K562 (cell line): Measurements from ENCODE around the gene TAF3. TPM values are rescaled to one million over a fixed set of nuclear protein-coding genes. Genes with fewer than 3 reads are reported as not detected.

Experiments used
- ATAC-seq: fragments of 200-7000 bp; cut with Tn5 transposase; 3 replicates; pipeline ENCODE4 v1.9.1; 2020; ENCODE audit warnings: moderate library complexity
- BruUV-seq: library from RNA; stranded (reverse); fragments of 400-500 nt; replicated peaks from 2 replicates; lab custom pipeline; 2021; lab: Mats Ljungman, UMichigan
- CTCF ChIA-PET: fragments of 300-600 bp; formaldehyde crosslinking; extraction: SDS; loops from one replicate; lab custom pipeline; 2021; ENCODE audit warnings: low intra/inter-chr PET ratio; lab: Yijun Ruan, JAX
- POLR2A ChIA-PET: fragments of 300-600, 350-650 bp; sonication (Branson Sonifier 250); formaldehyde crosslinking; extraction: SDS; loops from one replicate; lab custom pipeline; 2021; ENCODE audit warnings: antibody characterized with exemption, inconsistent platforms; lab: Yijun Ruan, JAX
- DNase-seq, 4 experiments: peaks; one replicate each; pipeline versions ENCODE4 v3.0.0 to v3.0.0-alpha.2; 2011 to 2018; ENCODE audit warnings: low spot score in 3 of 4, mixed read lengths in 3 of 4; ENCODE audit errors: extremely low read depth in 1 of 4
- FAIRE-seq: peaks from 2 replicates; lab custom pipeline; 2011; peaks lifted over from hg19 to GRCh38; lab: Jason Lieb, UNC
- H2AFZ ChIP-seq: 2 replicates; pipeline ENCODE4 v1.6.0; 2011; ENCODE audit warnings: low read depth, low read length, control low read depth, inconsistent platforms
- H3K27ac ChIP-seq: fragments of 200-600 bp; 3 replicates; pipeline ENCODE4 v1.8.0; 2011; ENCODE audit warnings: low read depth, mild to moderate bottlenecking, control low read depth, inconsistent platforms, low read length, moderate library complexity, mixed read lengths; ENCODE audit errors: extremely low read depth
- H3K27me3 ChIP-seq, 2 experiments: fragments of 300-600 bp in 1 of 2; 2 replicates in 1 of 2; 3 replicates in 1 of 2; pipeline versions ENCODE4 v1.6.0 to v1.8.0; 2011; ENCODE audit warnings: inconsistent platforms in 2 of 2, low read length in 2 of 2, mild to moderate bottlenecking in 1 of 2, mixed read lengths in 1 of 2, moderate library complexity in 1 of 2; ENCODE audit not compliant: control insufficient read depth in 2 of 2, insufficient read depth in 2 of 2
- H3K36me3 ChIP-seq: fragments of 300-600 bp; 3 replicates; pipeline ENCODE4 v1.8.0; 2011; ENCODE audit warnings: mild to moderate bottlenecking, low read length, inconsistent platforms; ENCODE audit not compliant: control insufficient read depth, insufficient read depth
- H3K4me1 ChIP-seq, 2 experiments: fragments of 200-600 bp in 1 of 2; replicated peaks in 1 of 2; 2 replicates in 1 of 2; 3 replicates in 1 of 2; pipeline versions ENCODE4 v1.5.1 to v1.8.0; 2011; ENCODE audit warnings: inconsistent platforms in 2 of 2, low read length in 2 of 2, mild to moderate bottlenecking in 1 of 2, mixed read lengths in 1 of 2, moderate library complexity in 1 of 2; ENCODE audit not compliant: control insufficient read depth in 2 of 2, insufficient read depth in 2 of 2
- H3K4me2 ChIP-seq: 2 replicates; pipeline ENCODE4 v1.6.1; 2011; ENCODE audit warnings: low read length, control low read depth, inconsistent platforms, mixed read lengths; ENCODE audit not compliant: insufficient read depth
- H3K4me3 ChIP-seq: fragments of 200-600 bp; sonication (generic), shearing (Covaris generic); 2 replicates; pipeline ENCODE4 v1.5.1; 2016; ENCODE audit warnings: control low read depth, inconsistent platforms
- H3K79me2 ChIP-seq: fragments of 200-600 bp; 3 replicates; pipeline ENCODE4 v1.8.0; 2011; ENCODE audit warnings: low read length, inconsistent platforms; ENCODE audit not compliant: control insufficient read depth, insufficient read depth
- H3K9ac ChIP-seq, 2 experiments: 2 replicates each; pipeline versions ENCODE4 v1.6.0 to v1.6.1; 2011; ENCODE audit warnings: low read depth in 2 of 2, low read length in 2 of 2, control low read depth in 1 of 2, inconsistent platforms in 1 of 2, mild to moderate bottlenecking in 1 of 2, mixed read lengths in 1 of 2; ENCODE audit not compliant: insufficient read depth in 1 of 2
- H3K9me1 ChIP-seq: one replicate; pipeline ENCODE4 v1.6.0; 2011; ENCODE audit warnings: inconsistent platforms, mild to moderate bottlenecking, low read length, moderate library complexity; ENCODE audit not compliant: control insufficient read depth, insufficient read depth
- H3K9me3 ChIP-seq: replicated peaks from 2 replicates; pipeline ENCODE4 v1.5.1; 2011; ENCODE audit warnings: low read depth, low read length, inconsistent platforms; ENCODE audit not compliant: control insufficient read depth, insufficient read depth
- H4K20me1 ChIP-seq: replicated peaks from 2 replicates; pipeline ENCODE4 v1.6.1; 2011; ENCODE audit warnings: low read length, inconsistent platforms, mixed read lengths; ENCODE audit not compliant: control insufficient read depth, insufficient read depth
- CBX8 ChIP-seq: fragments of 200-600 bp; sonication (generic); IDR thresholded peaks from 2 replicates; pipeline ENCODE4 v1.6.1; 2012; ENCODE audit warnings: borderline replicate concordance, mixed run types, low read depth, mild to moderate bottlenecking, moderate library complexity, mixed read lengths, low read length, control low read depth, inconsistent platforms; ENCODE audit not compliant: poor library complexity, severe bottlenecking; ENCODE audit errors: extremely low read depth
- CTCFL ChIP-seq: IDR thresholded peaks from 2 replicates; pipeline ENCODE4 v1.6.1; 2011; ENCODE audit warnings: borderline replicate concordance, low read depth, mild to moderate bottlenecking, moderate library complexity, low read length; ENCODE audit not compliant: insufficient read depth, poor library complexity, severe bottlenecking
- KLF1 ChIP-seq: fragments of 450-650 bp; IDR thresholded peaks from 2 replicates; pipeline ENCODE4 v1.6.1; 2016; ENCODE audit warnings: missing genetic modification characterization, missing compliant biosample characterization
- NR2F6 ChIP-seq: fragments of 450-650 bp; formaldehyde crosslinking; IDR thresholded peaks from 2 replicates; pipeline ENCODE4 v1.4.0; 2020; ENCODE audit warnings: mild to moderate bottlenecking
- ZNF165 ChIP-seq: fragments of 250-450 bp; sonication (Bioruptor Pico); IDR thresholded peaks from 2 replicates; pipeline ENCODE4 v1.4.0; 2020; ENCODE audit warnings: borderline replicate concordance
- WGBS: fragments of 100-300 bp; shearing (Covaris generic); methylation state at CpG from one replicate; pipeline ENCODE4 v1.1.6; 2016; ENCODE audit warnings: low coverage, mixed read lengths; ENCODE audit not compliant: insufficient coverage; ENCODE audit errors: missing lambda C conversion rate; 5-methylcytosine and 5-hydroxymethylcytosine counted together
- in situ Hi-C: fragments of 300-500 bp; cut with MboI; formaldehyde crosslinking; loops from 4 replicates; pipeline ENCODE4 v1.15.0; 2018; ENCODE audit warnings: inconsistent platforms, mixed read lengths
- intact Hi-C: fragments of 100-400 bp; cut with micrococcal nuclease; formaldehyde crosslinking; loops from 2 replicates; pipeline ENCODE4 v1.14.2; 2022
- polyA plus RNA-seq, 8 experiments: library from polyadenylated mRNA; depleted of rRNA in 4 of 8; stranded (reverse) in 5 of 8; unstranded in 3 of 8; fragments of >200 nt; fragmentation: Nextera tagmentation in 2 of 8; fragmentation: Illumina TruSeq in 1 of 8; extraction: Ambion mirVana in 2 of 8; extraction: Trizol in 1 of 8; gene quantifications; 2 replicates each; pipeline versions ENCODE4 v1.2.1 to v1.2.3, GENCODE V29; 2011 to 2014; ENCODE audit warnings: inconsistent platforms in 1 of 8, missing spikeins in 1 of 8
- total RNA-seq, 7 experiments: library from RNA; depleted of rRNA in 6 of 7; stranded (reverse); fragments of >200 nt in 6 of 7; fragmentation: Illumina TruSeq in 2 of 7; extraction: Trizol in 2 of 7; gene quantifications; 2 replicates each; pipeline versions ENCODE4 v1.2.1 to v1.2.3, GENCODE V29; 2011 to 2021; ENCODE audit warnings: low replicate concordance in 1 of 7

TAF3 gene
- total and polyA plus RNA-seq, 9 of the 15 experiments (the other 6 are each of a cell fraction or from before 2014, with no cell fraction given) = 1.5 to 9.9 (median 4.1) TPM

- Histone ChIP-seq H3K9me1 (no peaks in the 10 kb centered on the region), H3K9me3 (no peaks in the 10 kb centered on the region), H3K4me3 (no peak overlapping the region), H4K20me1 (no peaks in the 10 kb centered on the region), H3K79me2 (no peaks in the 10 kb centered on the region), H3K4me1 (peaks cover 0 to 8% of the 10 kb centered on the region in 2 experiments; a peak in 2 of 5 replicates), H3K27ac (no peak overlapping the region), H3K27me3 (peaks cover 45 to 66% of the 10 kb centered on the region in 2 experiments), H2AFZ (no peak overlapping the region), H3K4me2 (no peak overlapping the region), H3K9ac (no peak overlapping the region), H3K36me3 (no peaks in the 10 kb centered on the region)
- intact Hi-C loops (no loop called here), in situ Hi-C loops (no loop called here)
- WGBS = 7% methylated on average over 14 of the region's 15 CpGs
- ATAC-seq = no peak
- ChIA-PET CTCF (no interaction called here), POLR2A (interaction anchor here (0.6 to 0.7 kb wide), 2 partner anchors 41 to 346 kb away, joined by 3 read pairs; no protein-coding TSS in a partner anchor)
- FAIRE-seq = peak; percentile 6
- peak; percentile 9 for TF ChIP-seq CBX8
- no peak for TF ChIP-seq KLF1 (tag)
- no TSS peak for BruUV-seq
- no peak for DNase-seq
Measured at GRCh38 chr10:8060010-8060703, 241.9 kb downstream of the TAF3 start.

- intact Hi-C loops = no loop called here
- Histone ChIP-seq H3K9me1 (no peaks in the 10 kb centered on the region), H3K27ac (no peak overlapping the region)
- BruUV-seq = no TSS peak
- ATAC-seq = no peak
- DNase-seq = no peak
- TF ChIP-seq NR2F6 (CRISPR knock-in tag) = no peak
- no peak for TF ChIP-seq ZNF165 (CRISPR knock-in tag)
- no peak for TF ChIP-seq CTCFL
- TF ChIP-seq, all 486 proteins: peak for 0
- Histone ChIP-seq H3K36me3 (no peaks in the 10 kb centered on the region), H2AFZ (no peak overlapping the region), H3K79me2 (no peaks in the 10 kb centered on the region), H3K4me1 (peaks cover 0 to 8% of the 10 kb centered on the region in 2 experiments; a peak in 2 of 5 replicates), H3K9ac (no peak overlapping the region), H4K20me1 (no peaks in the 10 kb centered on the region), H3K4me2 (no peak overlapping the region), H3K9me3 (no peaks in the 10 kb centered on the region), H3K4me3 (no peak overlapping the region), H3K27me3 (peaks cover 45 to 69% of the 10 kb centered on the region in 2 experiments)
- FAIRE-seq = no peak
- ChIA-PET CTCF (no interaction called here), POLR2A (interaction anchor here (0.7 kb wide), 1 partner anchor 40 kb away, joined by 3 read pairs; no protein-coding TSS in a partner anchor)
- in situ Hi-C loops = no loop called here
- 10% methylated on average over 7 of the region's 10 CpGs for WGBS
Measured at GRCh38 chr10:8060704-8061121, 242.4 kb downstream of the TAF3 start.
